GM12891 (cell line): Measurements from ENCODE around the gene SIM2.

ENCODE experiments used
- DNase-seq: peaks from one replicate; pipeline ENCODE4 v3.0.0; 2011; ENCODE audit warnings: low spot score; ENCODE audit not compliant: insufficient read length
- FAIRE-seq: peaks from 2 replicates; lab custom pipeline; 2011; peaks lifted over from hg19 to GRCh38; lab: Jason Lieb, UNC
- PAX5 ChIP-seq: IDR thresholded peaks from 2 replicates; pipeline ENCODE4 v1.6.1; 2011; ENCODE audit warnings: low read length, moderate library complexity, mild to moderate bottlenecking; ENCODE audit not compliant: insufficient read depth, severe bottlenecking
- POLR2A ChIP-seq: IDR thresholded peaks from 2 replicates; pipeline ENCODE4 v1.6.1; 2011; ENCODE audit warnings: low read depth, low read length, control low read depth
- POLR2AphosphoS5 ChIP-seq: IDR thresholded peaks from 2 replicates; pipeline ENCODE4 v1.6.1; 2011; ENCODE audit warnings: low read depth, low read length, control low read depth
- POU2F2 ChIP-seq: IDR thresholded peaks from 2 replicates; pipeline ENCODE4 v1.6.1; 2011; ENCODE audit warnings: low read depth, mild to moderate bottlenecking, control low read depth, low read length, moderate library complexity
- SPI1 ChIP-seq: IDR thresholded peaks from 2 replicates; pipeline ENCODE4 v1.6.1; 2011; ENCODE audit warnings: low read depth, low read length, control low read depth
- TAF1 ChIP-seq: IDR thresholded peaks from 2 replicates; pipeline ENCODE4 v1.6.1; 2011; ENCODE audit warnings: low read depth, low read length, control low read depth

The SIM2 gene

DNA sequence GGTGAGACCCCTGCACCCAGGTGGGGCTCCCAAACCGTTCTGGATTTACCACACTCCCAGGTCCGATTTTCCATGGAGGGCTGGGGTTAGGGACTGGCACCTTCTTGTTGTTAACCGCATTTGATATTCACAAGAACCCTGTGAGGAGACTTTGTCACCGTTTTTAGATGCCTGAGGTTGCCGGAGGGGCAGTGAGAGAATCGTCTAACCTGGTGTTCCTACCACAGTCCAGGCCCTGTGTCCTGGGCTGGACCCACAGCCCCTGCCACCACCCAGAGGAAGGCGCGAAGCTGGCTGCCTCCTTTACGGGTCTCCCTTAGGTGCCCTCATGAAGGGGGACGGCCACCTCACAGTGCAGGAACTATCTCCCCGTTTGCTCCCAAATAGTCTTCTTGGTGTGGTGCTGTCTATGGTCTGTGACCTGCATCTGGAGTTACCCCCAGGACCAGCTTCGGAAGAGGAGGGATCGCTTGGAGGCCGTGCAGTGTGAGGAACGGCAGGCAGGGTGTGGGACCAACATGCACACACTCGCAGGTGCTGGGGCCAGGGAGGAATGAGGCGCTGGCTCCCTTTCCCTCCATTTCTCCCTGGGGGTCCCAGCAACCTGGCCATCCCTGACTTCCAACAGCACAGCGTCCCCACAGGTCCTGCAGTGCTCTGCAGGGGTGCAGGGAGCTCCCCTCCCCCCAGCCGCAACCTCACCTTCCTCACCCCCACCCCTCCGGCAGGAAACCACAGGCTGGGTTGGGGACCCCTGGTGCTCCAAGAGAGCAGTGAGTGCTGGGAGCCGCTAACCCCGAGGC is 7.0 kb downstream of the SIM2 start:
- no peak for DNase-seq
- TF ChIP-seq POU2F2: no peak
- TF ChIP-seq SPI1: no peak
- no peak for TF ChIP-seq POLR2A
- TF ChIP-seq PAX5: no peak
- TF ChIP-seq POLR2AphosphoS5: no peak
- TF ChIP-seq TAF1: no peak
- FAIRE-seq: no peak

DNA sequence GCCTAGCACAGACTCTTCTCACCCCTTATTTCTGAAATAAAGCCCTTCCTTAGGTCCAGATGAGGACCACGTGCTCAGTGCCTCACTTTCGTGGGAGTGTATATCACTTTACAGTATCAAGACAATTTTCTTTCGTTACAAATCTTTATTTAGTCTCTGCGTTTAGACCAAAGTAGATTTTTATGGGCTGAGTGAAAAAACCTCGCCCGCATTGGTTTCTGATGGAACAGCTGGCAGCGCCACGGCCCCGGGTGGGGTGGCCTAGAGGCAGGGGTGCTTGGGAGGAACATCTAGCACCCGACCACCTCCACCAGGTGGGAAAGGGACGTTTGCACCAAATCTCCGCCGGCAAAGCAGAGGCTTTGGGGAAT is 7.6 kb downstream of the SIM2 start:
- DNase-seq (no peak), FAIRE-seq (no peak)
- TF ChIP-seq POLR2A (no peak), PAX5 (no peak)

DNA sequence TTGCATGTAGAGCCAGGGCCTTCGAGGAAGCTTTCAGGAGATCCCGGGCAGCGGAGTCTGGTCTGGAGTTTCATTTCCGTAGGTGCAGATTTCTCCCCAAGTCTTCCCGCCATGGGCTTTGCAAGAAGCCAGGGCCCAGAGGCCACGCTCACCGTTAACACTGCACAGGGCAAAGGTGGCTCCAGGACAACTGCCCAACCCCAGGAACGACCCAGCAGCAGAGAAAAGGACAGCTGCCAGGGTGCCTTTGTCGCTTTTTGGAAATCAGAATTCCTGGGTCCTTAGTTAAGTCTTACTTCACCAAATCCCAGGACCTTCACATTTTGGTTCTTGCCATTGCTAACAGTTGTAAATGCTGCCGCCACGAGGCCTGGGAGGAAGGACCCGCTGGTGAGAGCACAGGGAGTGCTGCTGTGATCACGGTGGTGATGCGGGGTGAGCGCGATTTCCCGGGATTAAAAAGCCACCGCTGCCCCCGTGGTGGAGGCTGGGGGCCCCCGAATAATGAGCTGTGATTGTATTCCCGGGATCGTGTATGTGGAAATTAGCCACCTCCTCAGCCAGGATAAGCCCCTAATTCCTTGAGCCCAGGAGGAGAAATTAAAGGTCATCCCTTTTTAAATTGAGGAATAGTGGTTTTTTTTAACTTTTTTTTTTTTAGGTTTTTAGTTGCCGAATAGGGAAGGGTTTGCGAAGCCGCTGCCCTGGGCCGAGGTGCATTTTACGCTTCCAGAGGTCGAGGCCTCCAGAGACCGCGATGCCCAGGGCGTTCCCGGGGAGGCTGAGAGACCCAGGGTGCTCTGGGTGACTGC is 8.2 kb downstream of the SIM2 start:
- FAIRE-seq: no peak
- TF ChIP-seq PAX5: no peak
- no peak for TF ChIP-seq TAF1
- TF ChIP-seq SPI1: no peak
- DNase-seq: no peak

DNA sequence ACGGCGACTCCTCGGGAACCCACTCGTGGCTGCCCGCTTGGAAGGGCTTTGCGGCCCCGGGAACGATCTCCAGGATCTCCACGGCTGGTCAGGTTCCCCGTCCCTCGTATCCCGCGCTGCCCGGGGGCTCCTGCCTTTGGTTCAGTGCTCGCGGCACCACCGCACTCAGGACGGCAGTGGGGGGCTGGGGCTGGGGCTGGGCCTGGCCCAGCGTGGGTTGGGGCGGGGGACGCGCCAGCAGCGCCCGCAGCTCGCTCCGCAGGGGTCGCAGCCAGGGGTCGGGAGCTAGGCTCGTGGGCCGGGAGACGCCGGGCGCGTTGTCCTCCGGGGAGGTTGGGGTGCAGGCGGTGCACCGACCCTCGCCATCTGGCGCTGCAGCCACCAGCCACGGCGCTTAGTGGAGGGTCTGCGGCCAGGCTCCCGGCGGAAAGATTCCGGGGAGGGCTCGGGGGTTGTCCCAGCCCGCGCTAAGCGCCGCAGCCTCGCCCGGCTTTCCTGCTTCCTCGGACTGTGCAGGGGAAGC is 8.9 kb downstream of the SIM2 start:
- no peak for TF ChIP-seq SPI1
- TF ChIP-seq POU2F2: no peak
- no peak for TF ChIP-seq PAX5
- TF ChIP-seq POLR2A: no peak
- TF ChIP-seq TAF1: no peak
- no peak for TF ChIP-seq POLR2AphosphoS5
- no peak for DNase-seq
- FAIRE-seq: no peak

DNA sequence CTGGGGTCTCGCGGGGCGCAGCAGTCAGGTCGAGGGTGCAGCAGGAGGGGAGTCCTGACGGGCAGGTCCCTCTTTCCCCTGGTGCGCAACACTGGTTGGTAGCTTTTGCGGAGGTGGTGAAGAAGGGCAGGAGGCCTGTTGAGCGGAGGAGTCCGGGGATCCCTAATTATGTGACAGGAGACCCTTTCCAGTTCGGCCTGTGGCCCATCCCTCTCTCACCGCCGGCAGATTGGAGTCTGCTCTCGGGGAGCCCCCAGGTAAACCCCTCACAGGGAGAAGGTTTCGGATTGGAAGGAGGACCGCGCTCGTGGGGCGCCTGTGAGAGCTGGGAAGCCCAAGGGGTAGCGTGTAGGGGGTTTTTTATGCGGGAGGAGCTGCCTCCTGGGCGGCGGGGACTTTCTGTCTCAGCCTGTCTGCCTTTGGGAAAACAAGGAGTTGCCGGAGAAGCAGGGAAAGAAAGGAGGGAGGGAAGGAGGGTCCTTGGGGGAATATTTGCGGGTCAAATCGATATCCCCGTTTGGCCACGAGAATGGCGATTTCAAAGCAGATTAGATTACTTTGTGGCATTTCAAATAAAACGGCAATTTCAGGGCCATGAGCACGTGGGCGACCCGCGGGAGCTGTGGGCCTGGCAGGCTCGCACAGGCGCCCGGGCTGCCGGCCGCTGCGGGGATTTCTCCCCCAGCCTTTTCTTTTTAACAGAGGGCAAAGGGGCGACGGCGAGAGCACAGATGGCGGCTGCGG is 9.5 kb downstream of the SIM2 start:
- TF ChIP-seq PAX5: no peak
- TF ChIP-seq TAF1: no peak
- no peak for TF ChIP-seq POU2F2
- TF ChIP-seq POLR2A: no peak
- no peak for TF ChIP-seq POLR2AphosphoS5
- no peak for TF ChIP-seq SPI1
- FAIRE-seq: no peak
- no peak for DNase-seq

DNA sequence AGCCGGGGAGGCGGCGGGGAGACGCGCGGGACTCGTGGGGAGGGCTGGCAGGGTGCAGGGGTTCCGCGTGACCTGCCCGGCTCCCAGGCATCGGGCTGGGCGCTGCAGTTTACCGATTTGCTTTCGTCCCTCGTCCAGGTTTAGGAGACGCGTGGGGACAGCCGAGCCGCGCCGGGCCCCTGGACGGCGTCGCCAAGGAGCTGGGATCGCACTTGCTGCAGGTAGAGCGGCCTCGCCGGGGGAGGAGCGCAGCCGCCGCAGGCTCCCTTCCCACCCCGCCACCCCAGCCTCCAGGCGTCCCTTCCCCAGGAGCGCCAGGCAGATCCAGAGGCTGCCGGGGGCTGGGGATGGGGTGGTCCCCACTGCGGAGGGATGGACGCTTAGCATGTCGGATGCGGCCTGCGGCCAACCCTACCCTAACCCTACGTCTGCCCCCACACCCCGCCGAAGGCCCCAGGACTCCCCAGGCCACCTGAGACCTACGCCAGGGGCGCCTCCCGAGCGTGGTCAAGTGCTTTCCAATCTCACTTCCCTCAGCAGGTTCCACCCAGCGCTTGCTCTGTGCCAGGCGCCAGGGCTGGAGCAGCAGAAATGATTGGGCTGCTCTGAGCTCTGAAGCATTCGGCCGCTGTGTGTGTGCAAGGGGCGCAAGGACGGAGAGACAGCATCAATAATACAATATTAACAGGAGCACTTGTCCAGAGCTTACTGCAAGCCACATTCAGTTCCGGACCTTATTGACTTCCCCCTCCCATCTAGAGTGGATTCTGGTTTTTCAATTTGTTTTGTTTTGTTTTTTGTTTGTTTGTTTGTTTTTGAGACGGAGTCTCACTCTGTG is 10.3 kb downstream of the SIM2 start:
- DNase-seq: no peak
- TF ChIP-seq POLR2AphosphoS5 (no peak), POLR2A (no peak), PAX5 (no peak), TAF1 (no peak), SPI1 (no peak), POU2F2 (no peak)

DNA sequence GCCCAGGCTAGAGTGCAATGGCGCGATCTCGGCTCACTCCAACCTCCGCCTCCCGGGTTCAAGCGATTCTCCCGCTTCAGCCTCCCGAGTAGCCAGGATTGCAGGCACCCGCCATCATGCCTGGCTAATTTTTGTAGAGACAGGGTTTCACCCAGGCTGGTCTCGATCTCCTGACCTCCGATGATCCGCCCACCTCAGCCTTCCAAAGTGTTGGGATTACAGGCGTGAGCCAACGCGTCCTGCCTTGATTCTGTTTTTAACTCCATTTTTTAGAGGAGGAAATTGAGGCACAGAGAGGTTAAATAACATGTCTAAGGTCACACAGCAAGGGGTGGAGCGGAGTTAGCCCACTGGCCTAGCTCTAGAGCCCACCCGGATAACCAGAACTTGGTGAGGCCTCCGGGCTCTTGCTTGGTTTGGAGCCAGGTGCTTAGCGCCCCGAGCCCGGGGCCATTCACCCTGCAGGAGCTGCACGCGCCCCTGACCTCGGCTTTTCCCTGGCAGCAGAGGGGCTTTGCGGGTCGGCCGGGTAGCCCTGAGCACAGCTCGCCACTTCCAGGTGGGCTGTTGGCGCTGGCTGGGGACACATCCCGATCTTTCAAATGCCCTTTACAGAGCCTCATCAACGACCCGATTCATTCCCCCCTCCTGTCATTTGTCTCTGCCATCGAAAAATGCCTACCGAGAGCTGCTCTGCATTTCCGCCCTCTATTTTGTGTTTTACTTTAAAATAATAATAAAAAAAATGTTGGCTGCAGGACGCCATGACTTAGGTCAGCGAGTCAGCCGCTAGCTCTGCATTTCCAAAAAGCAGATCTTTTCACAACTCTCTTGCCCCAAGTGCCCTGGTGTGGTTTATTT is 11.2 kb downstream of the SIM2 start:
- FAIRE-seq (no peak), DNase-seq (no peak)
- TF ChIP-seq SPI1 (no peak), PAX5 (no peak), POU2F2 (no peak), TAF1 (no peak), POLR2AphosphoS5 (no peak), POLR2A (no peak)

More for the DNA sequence above, 10.3 kb downstream of the SIM2 start:
- no peak for FAIRE-seq

DNA sequence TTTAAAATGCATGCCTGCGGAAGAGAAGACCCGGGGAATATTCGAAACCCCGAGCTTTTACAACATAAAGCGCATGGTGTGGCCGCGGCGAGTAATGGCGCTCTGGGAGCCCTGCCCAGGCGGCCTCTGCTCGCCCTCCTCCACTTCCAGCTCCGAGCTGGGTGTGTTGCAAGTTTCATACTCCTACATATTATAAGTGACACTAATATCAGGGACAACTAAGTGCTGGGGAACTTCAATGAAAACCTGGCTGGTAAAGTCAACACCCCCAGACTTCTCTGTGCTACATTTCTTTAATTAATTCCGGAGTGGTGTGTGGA is 11.8 kb downstream of the SIM2 start:
- FAIRE-seq: no peak
- no peak for DNase-seq
- no peak for TF ChIP-seq POU2F2

DNA sequence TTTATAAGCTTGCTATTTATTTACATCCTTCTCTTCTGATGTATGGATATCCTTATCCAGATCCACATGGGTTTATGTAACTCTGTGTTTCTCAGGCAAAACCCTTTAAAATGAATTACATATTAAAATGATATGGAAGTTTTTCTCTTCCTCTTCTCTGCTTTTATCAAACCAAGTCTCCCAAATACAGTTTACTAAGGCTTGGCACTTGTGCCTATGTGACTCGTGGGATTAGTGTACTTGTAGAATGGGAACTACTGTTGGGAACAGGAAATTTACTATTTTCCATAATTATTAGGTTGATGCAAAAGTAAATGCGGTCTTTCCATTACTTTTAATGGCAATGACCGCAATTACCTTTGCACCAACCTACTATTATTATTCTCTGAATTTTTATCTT is 14.8 kb downstream of the SIM2 start:
- no peak for FAIRE-seq
- DNase-seq: no peak
- TF ChIP-seq POU2F2 (no peak), TAF1 (no peak), PAX5 (no peak), POLR2A (no peak), SPI1 (no peak), POLR2AphosphoS5 (no peak)
